H1 (cell line): ENCODE results near the gene CD164L2. TPM values are rescaled to one million over a fixed set of nuclear protein-coding genes. Genes with fewer than 3 reads are reported as not detected.
A peak's percentile ranks its signal among the peaks of the same experiment; 100 is the strongest.

Experiments
- CTCF ChIA-PET: fragments of 300-600 bp; sonication (Branson Sonifier 250); formaldehyde crosslinking; loops from one replicate; lab custom pipeline; 2021; ENCODE audit not compliant: partially characterized antibody; lab: Charles Lee
- POLR2A ChIA-PET: fragments of 300-600 bp; sonication (Branson Sonifier 250); formaldehyde crosslinking; loops from one replicate; lab custom pipeline; 2021; ENCODE audit warnings: inconsistent platforms; ENCODE audit not compliant: partially characterized antibody; lab: Charles Lee
- DNase-seq, 2 experiments: peaks; one replicate each; pipeline versions ENCODE4 v3.0.0 to v3.0.0-alpha.2; 2010 to 2022; ENCODE audit warnings: low spot score in 2 of 2, low read depth in 1 of 2, mixed read lengths in 1 of 2
- FAIRE-seq: peaks from 2 replicates; lab custom pipeline; 2011; peaks lifted over from hg19 to GRCh38; lab: Jason Lieb, UNC
- H2AFZ ChIP-seq: 2 replicates; pipeline ENCODE4 v1.8.1; 2012; ENCODE audit warnings: low read length, inconsistent platforms
- H2AK5ac ChIP-seq: 2 replicates; pipeline ENCODE4 v1.6.1; 2013; ENCODE audit warnings: low read depth, low read length
- H2BK120ac ChIP-seq: replicated peaks from 2 replicates; pipeline ENCODE3; 2013; ENCODE audit warnings: low read depth, low read length, inconsistent platforms
- H2BK12ac ChIP-seq: 2 replicates; pipeline ENCODE4 v1.6.1; 2013; ENCODE audit warnings: low read depth, low read length
- H2BK15ac ChIP-seq: 2 replicates; pipeline ENCODE4 v1.6.1; 2013; ENCODE audit warnings: low read length
- H2BK20ac ChIP-seq: 2 replicates; pipeline ENCODE4 v1.6.1; 2013; ENCODE audit warnings: low read length
- H2BK5ac ChIP-seq: 2 replicates; pipeline ENCODE4 v1.6.1; 2013; ENCODE audit warnings: low read depth, low read length
- H3K14ac ChIP-seq: 2 replicates; pipeline ENCODE4 v1.6.1; 2013; ENCODE audit warnings: inconsistent platforms; ENCODE audit not compliant: insufficient read length
- H3K18ac ChIP-seq: 2 replicates; pipeline ENCODE4 v1.6.1; 2013; ENCODE audit warnings: low read length; ENCODE audit errors: extremely low read depth
- H3K23ac ChIP-seq: 2 replicates; pipeline ENCODE4 v1.6.1; 2013; ENCODE audit warnings: inconsistent platforms; ENCODE audit not compliant: insufficient read length
- H3K23me2 ChIP-seq: 2 replicates; pipeline ENCODE4 v1.6.1; 2013; ENCODE audit warnings: low read depth, low read length
- H3K27ac ChIP-seq: 2 replicates; pipeline ENCODE4 v1.6.1; 2011; ENCODE audit warnings: low read depth, low read length, inconsistent platforms
- H3K27me3 ChIP-seq, 4 experiments: replicated peaks in 1 of 4; 1 replicate in 1 of 4; 2 replicates in 3 of 4; pipeline versions ENCODE4 v1.6.1 to v1.8.1; 2011 to 2013; ENCODE audit warnings: low read length in 3 of 4, mild to moderate bottlenecking in 3 of 4, inconsistent platforms in 2 of 4, mixed read lengths in 2 of 4, moderate library complexity in 1 of 4; ENCODE audit not compliant: control insufficient read depth in 3 of 4, insufficient read depth in 3 of 4; ENCODE audit errors: extremely low read depth in 1 of 4
- H3K36me3 ChIP-seq, 4 experiments: 2 replicates each; pipeline versions ENCODE4 v1.6.1 to v1.8.1; 2011 to 2013; ENCODE audit warnings: mild to moderate bottlenecking in 4 of 4, low read length in 3 of 4, moderate library complexity in 2 of 4, control low read depth in 1 of 4, inconsistent platforms in 1 of 4; ENCODE audit not compliant: insufficient read depth in 4 of 4, control insufficient read depth in 2 of 4
- H3K4ac ChIP-seq: replicated peaks from 2 replicates; pipeline ENCODE3; 2013; ENCODE audit warnings: low read length, low read depth, mixed read lengths, inconsistent platforms; ENCODE audit not compliant: insufficient read length
- H3K4me1 ChIP-seq, 4 experiments: replicated peaks in 1 of 4; 1 replicate in 1 of 4; 2 replicates in 3 of 4; pipeline versions ENCODE4 v1.6.1 to v1.8.1; 2011 to 2013; ENCODE audit warnings: low read length in 3 of 4, inconsistent platforms in 2 of 4, mixed read lengths in 1 of 4; ENCODE audit not compliant: insufficient read depth in 4 of 4, control insufficient read depth in 3 of 4
- H3K4me2 ChIP-seq, 2 experiments: 2 replicates each; pipeline versions ENCODE4 v1.6.1 to v1.8.1; 2011 to 2013; ENCODE audit warnings: low read depth in 2 of 2, low read length in 2 of 2, control low read depth in 1 of 2, inconsistent platforms in 1 of 2, mild to moderate bottlenecking in 1 of 2; ENCODE audit not compliant: insufficient read depth in 1 of 2
- H3K4me3 ChIP-seq, 4 experiments: fragments of 200-600, 300-600 bp in 1 of 4; sonication (generic), shearing (Covaris generic), sonication (Bioruptor Twin) in 1 of 4; 2 replicates each; pipeline versions ENCODE4 v1.5.1 to v1.8.1; 2011 to 2016; ENCODE audit warnings: low read length in 4 of 4, low read depth in 3 of 4, control low read depth in 2 of 4, inconsistent platforms in 2 of 4, mild to moderate bottlenecking in 2 of 4, mixed read lengths in 1 of 4, moderate library complexity in 1 of 4; ENCODE audit not compliant: insufficient read depth in 2 of 4; ENCODE audit errors: extremely low read depth in 1 of 4
- H3K56ac ChIP-seq: replicated peaks from 2 replicates; pipeline ENCODE3; 2013; ENCODE audit warnings: low read depth, mild to moderate bottlenecking, mixed read lengths, low read length, inconsistent platforms; ENCODE audit not compliant: insufficient read length
- H3K79me1 ChIP-seq: 2 replicates; pipeline ENCODE4 v1.6.1; 2013; ENCODE audit warnings: low read depth, low read length, control low read depth
- H3K79me2 ChIP-seq, 2 experiments: 2 replicates each; pipeline versions ENCODE4 v1.6.1 to v1.8.1; 2012 to 2013; ENCODE audit warnings: low read length in 2 of 2, mild to moderate bottlenecking in 2 of 2, inconsistent platforms in 1 of 2; ENCODE audit not compliant: insufficient read depth in 2 of 2, control insufficient read depth in 1 of 2
- H3K9ac ChIP-seq, 4 experiments: replicated peaks in 1 of 4; 1 replicate in 1 of 4; 2 replicates in 3 of 4; pipeline versions ENCODE4 v1.6.1 to v1.8.1; 2011 to 2013; ENCODE audit warnings: low read depth in 3 of 4, low read length in 3 of 4, control low read depth in 2 of 4, mild to moderate bottlenecking in 2 of 4, moderate library complexity in 2 of 4, inconsistent platforms in 1 of 4; ENCODE audit errors: extremely low read depth in 1 of 4
- H3K9me3 ChIP-seq, 2 experiments: 2 replicates each; pipeline versions ENCODE4 v1.6.1 to v1.8.1; 2012 to 2013; ENCODE audit warnings: mild to moderate bottlenecking in 2 of 2, moderate library complexity in 2 of 2, control low read depth in 1 of 2, inconsistent platforms in 1 of 2, low read depth in 1 of 2, low read length in 1 of 2, mixed read lengths in 1 of 2; ENCODE audit not compliant: insufficient read depth in 2 of 2
- H4K20me1 ChIP-seq, 2 experiments: replicated peaks in 1 of 2; 2 replicates each; pipeline versions ENCODE3 to v1.8.1; 2011 to 2013; ENCODE audit warnings: inconsistent platforms in 2 of 2, low read length in 2 of 2, mild to moderate bottlenecking in 1 of 2; ENCODE audit not compliant: insufficient read depth in 2 of 2, control insufficient read depth in 1 of 2
- H4K5ac ChIP-seq: 2 replicates; pipeline ENCODE4 v1.6.1; 2013; ENCODE audit warnings: low read length, low read depth, mixed read lengths, inconsistent platforms; ENCODE audit not compliant: insufficient read length
- H4K8ac ChIP-seq: 2 replicates; pipeline ENCODE4 v1.8.0; 2013; ENCODE audit warnings: mild to moderate bottlenecking, moderate library complexity, low read length, inconsistent platforms; ENCODE audit not compliant: insufficient read depth; ENCODE audit errors: extremely low read depth
- H4K91ac ChIP-seq: replicated peaks from 2 replicates; pipeline ENCODE3; 2013; ENCODE audit warnings: low read length, mixed read lengths, inconsistent platforms; ENCODE audit not compliant: insufficient read length
- ASH2L ChIP-seq: fragments of 200-600, 300-600 bp; sonication (generic); IDR thresholded peaks from one replicate; pipeline ENCODE4 v1.7.1; 2017; ENCODE audit warnings: low read length
- BACH1 ChIP-seq: IDR thresholded peaks from 2 replicates; pipeline ENCODE4 v1.6.1; 2012; ENCODE audit warnings: low read length, improper control_type of control experiment
- BRCA1 ChIP-seq: IDR thresholded peaks from 2 replicates; pipeline ENCODE4 v1.6.1; 2012; ENCODE audit warnings: low read depth, low read length, improper control_type of control experiment
- CBX5 ChIP-seq: fragments of 300-800, 300-1000 bp; sonication (generic); IDR thresholded peaks from 2 replicates; pipeline ENCODE4 v1.7.1; 2016; ENCODE audit warnings: antibody characterized with exemption, low read length, low read depth
- MAFK ChIP-seq: IDR thresholded peaks from 2 replicates; pipeline ENCODE4 v1.6.1; 2012; ENCODE audit warnings: low read depth, mild to moderate bottlenecking, improper control_type of control experiment, low read length
- POLR2AphosphoS5 ChIP-seq: IDR thresholded peaks from 2 replicates; pipeline ENCODE4 v1.6.1; 2011; ENCODE audit warnings: low read depth, low read length
- RBBP5 ChIP-seq: IDR thresholded peaks from 2 replicates; pipeline ENCODE4 v1.7.1; 2012; ENCODE audit warnings: low read depth, mild to moderate bottlenecking, inconsistent platforms, low read length, moderate library complexity, borderline replicate concordance
- SP4 ChIP-seq: IDR thresholded peaks from 2 replicates; pipeline ENCODE4 v1.6.1; 2012; ENCODE audit warnings: low read length, inconsistent platforms
- TAF7 ChIP-seq: optimal IDR thresholded peaks from 2 replicates; pipeline ENCODE3; 2011; ENCODE audit warnings: low read depth, mild to moderate bottlenecking, inconsistent platforms, low read length, moderate library complexity, borderline replicate concordance
- YY1 ChIP-seq: IDR thresholded peaks from 2 replicates; pipeline ENCODE4 v1.6.1; 2011; ENCODE audit warnings: low read depth, mild to moderate bottlenecking, low read length
- WGBS, 2 experiments: shearing (Covaris generic) in 1 of 2; methylation state at CpG; one replicate each; pipeline versions ENCODE4 v1.1.6 to v1.1.7; 2013 to 2015; ENCODE audit warnings: low lambda C conversion rate in 2 of 2, mixed read lengths in 2 of 2, inconsistent platforms in 1 of 2, low coverage in 1 of 2, missing lambda C conversion rate in 1 of 2; ENCODE audit not compliant: insufficient replicate concordance in 2 of 2, insufficient coverage in 1 of 2, insufficient read length in 1 of 2; ENCODE audit errors: extremely low coverage in 1 of 2, missing lambda C conversion rate in 1 of 2; 5-methylcytosine and 5-hydroxymethylcytosine counted together
- polyA plus RNA-seq, 7 experiments: library from polyadenylated mRNA; depleted of rRNA in 3 of 7; stranded (reverse) in 5 of 7; unstranded in 2 of 7; fragments of >200 nt in 5 of 7; fragments of 200-250 nt in 2 of 7; gene quantifications; 1 replicate in 5 of 7; 2 replicates in 1 of 7; 4 replicates in 1 of 7; pipeline versions ENCODE4 v1.2.1 to v1.2.3, GENCODE V29; 2011 to 2013; ENCODE audit warnings: missing spikeins in 2 of 7, mixed read lengths in 2 of 7
- total RNA-seq: library from RNA; stranded (reverse); fragmentation: NEBNext Ultra II Directional; extraction: Animal tissue kit (Norgen Biotek cat#: 25700); gene quantifications from 2 replicates; pipeline ENCODE4 v1.2.1, GENCODE V29; 2021
- TF ChIP-seq, protein P1 (sequence below): IDR thresholded peaks from 2 replicates; pipeline ENCODE4 v1.6.1; 2012; ENCODE audit warnings: low read length, inconsistent platforms

The CD164L2 gene
- total and polyA plus RNA-seq, 2 of the 8 experiments (the other 6 are each of a cell fraction or from before 2014, with no cell fraction given), result 3.3 TPM

GRCh38 chr1:27395441-27396195 is 12.5 kb upstream of the CD164L2 start:
- Histone ChIP-seq H3K4me2 (no peak overlapping the region), H3K27me3 (no peaks in the 10 kb centered on the region), H3K36me3 (no peaks in the 10 kb centered on the region), H3K4me3 (no peak overlapping the region), H2BK120ac (no peak overlapping the region), H2AK5ac (no peak overlapping the region), H3K9me3 (no peaks in the 10 kb centered on the region), H4K91ac (no peak overlapping the region), H3K4ac (no peak overlapping the region), H2BK20ac (no peak overlapping the region), H3K23me2 (peaks cover 13% of the 10 kb centered on the region), H3K27ac (no peak overlapping the region), H4K5ac (no peak overlapping the region), H2BK15ac (no peak overlapping the region), H2BK12ac (no peak overlapping the region), H3K56ac (no peak overlapping the region), H4K8ac (no peak overlapping the region), H3K23ac (no peak overlapping the region), H3K18ac (no peak overlapping the region), H2BK5ac (no peak overlapping the region), H4K20me1 (peaks cover 2 to 10% of the 10 kb centered on the region in 2 experiments), H3K9ac (no peak overlapping the region), H3K14ac (no peak overlapping the region), H3K79me2 (no peaks in the 10 kb centered on the region), H2AFZ (no peak overlapping the region), H3K79me1 (no peaks in the 10 kb centered on the region), H3K4me1 (peaks cover 4 to 37% (median 17%) of the 10 kb centered on the region in 4 experiments)
- no peak for FAIRE-seq
- DNase-seq, result peak in 1 of 2 experiments; percentile 93
- ChIA-PET POLR2A (interaction anchor here (0.6 to 1.6 kb wide), 7 partner anchors 10 to 210 kb away, joined by 3 to 5 read pairs (median 3); no protein-coding TSS in a partner anchor), CTCF (interaction anchor here (0.5 to 37.8 kb wide), 49 partner anchors 7 to 474 kb away, joined by 3 to 863 read pairs (median 4); partner anchors contain the start of genes FCN3, GPR3 and MAP3K6)
- WGBS, 2 experiments, result 17% methylated on average over 10 of the region's 10 CpGs; no CpG with 5 or more reads in 1 of the 2 experiments
- TF ChIP-seq TAF7, result no peak
- 0 out of 2 replicates have a peak, but pooled peaks have one; percentile 37 for TF ChIP-seq SP4
- TF ChIP-seq BRCA1, result no peak
- no peak for TF ChIP-seq ASH2L
- TF ChIP-seq RBBP5, result no peak
- TF ChIP-seq BACH1, result no peak
- TF ChIP-seq YY1, result no peak
- TF ChIP-seq, protein P1, sequence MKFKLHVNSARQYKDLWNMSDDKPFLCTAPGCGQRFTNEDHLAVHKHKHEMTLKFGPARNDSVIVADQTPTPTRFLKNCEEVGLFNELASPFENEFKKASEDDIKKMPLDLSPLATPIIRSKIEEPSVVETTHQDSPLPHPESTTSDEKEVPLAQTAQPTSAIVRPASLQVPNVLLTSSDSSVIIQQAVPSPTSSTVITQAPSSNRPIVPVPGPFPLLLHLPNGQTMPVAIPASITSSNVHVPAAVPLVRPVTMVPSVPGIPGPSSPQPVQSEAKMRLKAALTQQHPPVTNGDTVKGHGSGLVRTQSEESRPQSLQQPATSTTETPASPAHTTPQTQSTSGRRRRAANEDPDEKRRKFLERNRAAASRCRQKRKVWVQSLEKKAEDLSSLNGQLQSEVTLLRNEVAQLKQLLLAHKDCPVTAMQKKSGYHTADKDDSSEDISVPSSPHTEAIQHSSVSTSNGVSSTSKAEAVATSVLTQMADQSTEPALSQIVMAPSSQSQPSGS, result no peak
- no peak for TF ChIP-seq CBX5
- TF ChIP-seq MAFK, result no peak
- TF ChIP-seq POLR2AphosphoS5, result no peak
